Endothelial cell of umbilical vein (primary cell): Measurements from ENCODE around the gene ADGRL3.
"Not testable (repeated sequence)": the region's sequence is repeated elsewhere in the genome, so short reads cannot be mapped to it uniquely, and the experiment has no call there.

Experiments
- EZH2 ChIP-seq: IDR thresholded peaks from 2 replicates; pipeline ENCODE4 v1.6.1; 2012; ENCODE audit warnings: borderline replicate concordance, low read depth, mild to moderate bottlenecking, moderate library complexity, low read length, inconsistent platforms; ENCODE audit not compliant: severe bottlenecking
- FOS ChIP-seq: IDR thresholded peaks from 2 replicates; pipeline ENCODE4 v1.6.1; 2011; ENCODE audit warnings: mild to moderate bottlenecking, low read length, moderate library complexity, borderline replicate concordance; ENCODE audit not compliant: insufficient read depth
- JUN ChIP-seq: IDR thresholded peaks from 2 replicates; pipeline ENCODE4 v1.6.1; 2011; ENCODE audit warnings: borderline replicate concordance, low read depth; ENCODE audit not compliant: insufficient read length, insufficient read depth
- MYC ChIP-seq: IDR thresholded peaks from one replicate; pipeline ENCODE4 v1.6.1; 2011; ENCODE audit warnings: mild to moderate bottlenecking, low read depth, low read length
- POLR2A ChIP-seq: IDR thresholded peaks from 2 replicates; pipeline ENCODE4 v1.6.1; 2012; ENCODE audit warnings: low read depth, mild to moderate bottlenecking, control low read depth, low read length
- POLR2AphosphoS5 ChIP-seq: IDR thresholded peaks from 2 replicates; pipeline ENCODE4 v1.6.1; 2012; ENCODE audit warnings: low read depth, mild to moderate bottlenecking, control low read depth, low read length, moderate library complexity; ENCODE audit not compliant: insufficient read depth
- TF ChIP-seq, protein P1 (sequence below), 2 donors: IDR thresholded peaks; 1 replicate in 1 of 2; 2 replicates in 1 of 2; pipeline ENCODE4 v1.5.1; 2011; ENCODE audit warnings: low read length in 2 of 2, mild to moderate bottlenecking in 2 of 2, moderate library complexity in 2 of 2, control low read depth in 1 of 2, inconsistent platforms in 1 of 2, low read depth in 1 of 2; ENCODE audit not compliant: insufficient read depth in 1 of 2; ENCODE audit errors: extremely low read depth in 1 of 2
- TF ChIP-seq, protein P2 (sequence below): IDR thresholded peaks from 2 replicates; pipeline ENCODE4 v1.6.1; 2011; ENCODE audit not compliant: insufficient read depth, insufficient read length

DNA sequence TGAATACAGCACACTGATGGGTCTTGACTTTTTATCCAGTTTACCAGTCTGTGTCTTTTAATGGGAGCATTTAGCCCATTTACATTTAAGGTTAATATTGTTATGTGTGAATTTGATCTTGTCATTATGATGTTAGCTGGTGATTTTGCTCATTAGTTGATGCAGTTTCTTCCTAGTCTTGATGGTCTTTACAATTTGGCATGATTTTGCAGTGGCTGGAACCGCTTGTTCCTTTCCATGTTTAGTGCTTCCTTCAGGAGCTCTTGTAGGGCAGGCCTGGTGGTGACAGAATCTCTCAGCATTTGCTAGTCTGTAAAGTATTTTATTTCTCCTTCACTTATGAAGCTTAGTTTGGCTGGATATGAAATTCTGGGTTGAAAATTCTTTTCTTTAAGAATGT lies 558.5 kb downstream of the ADGRL3 start:
- TF ChIP-seq, protein P1, sequence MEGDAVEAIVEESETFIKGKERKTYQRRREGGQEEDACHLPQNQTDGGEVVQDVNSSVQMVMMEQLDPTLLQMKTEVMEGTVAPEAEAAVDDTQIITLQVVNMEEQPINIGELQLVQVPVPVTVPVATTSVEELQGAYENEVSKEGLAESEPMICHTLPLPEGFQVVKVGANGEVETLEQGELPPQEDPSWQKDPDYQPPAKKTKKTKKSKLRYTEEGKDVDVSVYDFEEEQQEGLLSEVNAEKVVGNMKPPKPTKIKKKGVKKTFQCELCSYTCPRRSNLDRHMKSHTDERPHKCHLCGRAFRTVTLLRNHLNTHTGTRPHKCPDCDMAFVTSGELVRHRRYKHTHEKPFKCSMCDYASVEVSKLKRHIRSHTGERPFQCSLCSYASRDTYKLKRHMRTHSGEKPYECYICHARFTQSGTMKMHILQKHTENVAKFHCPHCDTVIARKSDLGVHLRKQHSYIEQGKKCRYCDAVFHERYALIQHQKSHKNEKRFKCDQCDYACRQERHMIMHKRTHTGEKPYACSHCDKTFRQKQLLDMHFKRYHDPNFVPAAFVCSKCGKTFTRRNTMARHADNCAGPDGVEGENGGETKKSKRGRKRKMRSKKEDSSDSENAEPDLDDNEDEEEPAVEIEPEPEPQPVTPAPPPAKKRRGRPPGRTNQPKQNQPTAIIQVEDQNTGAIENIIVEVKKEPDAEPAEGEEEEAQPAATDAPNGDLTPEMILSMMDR (IDR thresholded peaks at IDR 0.05; ENCODE audit: extremely low read depth in 1 of 2, insufficient read depth in 1 of 2, low read depth in 1 of 2, low read length in 2 of 2), result not testable (repeated sequence)
- TF ChIP-seq, protein P2, sequence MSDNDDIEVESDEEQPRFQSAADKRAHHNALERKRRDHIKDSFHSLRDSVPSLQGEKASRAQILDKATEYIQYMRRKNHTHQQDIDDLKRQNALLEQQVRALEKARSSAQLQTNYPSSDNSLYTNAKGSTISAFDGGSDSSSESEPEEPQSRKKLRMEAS, result not testable (repeated sequence)
- not testable (repeated sequence) for TF ChIP-seq POLR2A, JUN, MYC, POLR2AphosphoS5, FOS, EZH2
